DLD1 (cell line): ENCODE results near the gene ABAT.
"Not testable (repeated sequence)": the region's sequence is repeated elsewhere in the genome, so short reads cannot be mapped to it uniquely, and the experiment has no call there.

Experiments
- in situ Hi-C: cut with HindIII; loops from 2 replicates; pipeline ENCODE4 v1.10.0; 2017; ENCODE audit warnings: low sequenced_read_pairs

The ABAT gene

GRCh38 chr16:8647721-8648318 is 26.6 kb upstream of the ABAT start:
- in situ Hi-C loops, result loop anchor here (25.0 kb wide), 1 partner anchor 164 kb away; no protein-coding TSS in a partner anchor

- in situ Hi-C loops, result loop anchor here (25.0 kb wide), 1 partner anchor 163 kb away; no protein-coding TSS in a partner anchor
Observed at GRCh38 chr16:8648877-8649276, 25.5 kb upstream of the ABAT start.

GRCh38 chr16:8649829-8650554 is 24.4 kb upstream of the ABAT start:
- in situ Hi-C loops, result loop anchor here (25.0 kb wide), 1 partner anchor 162 kb away; no protein-coding TSS in a partner anchor

GRCh38 chr16:8651958-8652357 is 22.5 kb upstream of the ABAT start:
- in situ Hi-C loops, result not testable (repeated sequence)

GRCh38 chr16:8655184-8655717 is 19.2 kb upstream of the ABAT start:
- in situ Hi-C loops, result no loop called here

- in situ Hi-C loops, result no loop called here
Observed at GRCh38 chr16:8656376-8656775, 18.0 kb upstream of the ABAT start.

- in situ Hi-C loops, result no loop called here
Observed at GRCh38 chr16:8660841-8661301, 13.5 kb upstream of the ABAT start.

GRCh38 chr16:8661703-8662102 is 12.7 kb upstream of the ABAT start:
- in situ Hi-C loops, result no loop called here

- in situ Hi-C loops, result no loop called here
Observed at GRCh38 chr16:8663192-8664089, 11.0 kb upstream of the ABAT start.

GRCh38 chr16:8665529-8665928 is 8.9 kb upstream of the ABAT start:
- in situ Hi-C loops, result no loop called here

GRCh38 chr16:8667492-8667891 is 6.9 kb upstream of the ABAT start:
- in situ Hi-C loops, result no loop called here

GRCh38 chr16:8668113-8668512 is 6.3 kb upstream of the ABAT start:
- in situ Hi-C loops, result no loop called here

GRCh38 chr16:8669481-8669880 is 4.9 kb upstream of the ABAT start:
- in situ Hi-C loops, result no loop called here

GRCh38 chr16:8670014-8670560 is 4.3 kb upstream of the ABAT start:
- in situ Hi-C loops, result no loop called here

GRCh38 chr16:8673611-8674412 is 605 bp upstream of the ABAT start:
- in situ Hi-C loops, result no loop called here

GRCh38 chr16:8675183-8676159 is 1.1 kb downstream of the ABAT start:
- in situ Hi-C loops, result no loop called here

GRCh38 chr16:8676160-8676547 is 1.7 kb downstream of the ABAT start:
- in situ Hi-C loops, result no loop called here

- in situ Hi-C loops, result no loop called here
Observed at GRCh38 chr16:8676737-8677375, 2.4 kb downstream of the ABAT start.
